Prostate gland (tissue), 2 donors: ENCODE results near the gene KPNA4.

Source experiments
- POLR2A ChIP-seq: fragments of 450-650 bp; IDR thresholded peaks from one replicate; pipeline ENCODE4 v1.6.1; 2016; ENCODE audit warnings: antibody characterized with exemption, mild to moderate bottlenecking
- POLR2AphosphoS5 ChIP-seq: sonication (generic); formaldehyde crosslinking; IDR thresholded peaks from one replicate; pipeline ENCODE4 v1.6.1; 2017; ENCODE audit warnings: antibody characterized with exemption
- TF ChIP-seq, protein P1 (sequence below), 4 experiments: fragments of 200-600 bp in 2 of 4; fragments of 450-650 bp in 2 of 4; sonication (generic) in 2 of 4; IDR thresholded peaks; 1 replicate in 3 of 4; 2 replicates in 1 of 4; pipeline ENCODE4 v1.5.1; 2016 to 2019; ENCODE audit warnings: antibody characterized with exemption in 4 of 4, mild to moderate bottlenecking in 2 of 4, moderate library complexity in 2 of 4

DNA sequence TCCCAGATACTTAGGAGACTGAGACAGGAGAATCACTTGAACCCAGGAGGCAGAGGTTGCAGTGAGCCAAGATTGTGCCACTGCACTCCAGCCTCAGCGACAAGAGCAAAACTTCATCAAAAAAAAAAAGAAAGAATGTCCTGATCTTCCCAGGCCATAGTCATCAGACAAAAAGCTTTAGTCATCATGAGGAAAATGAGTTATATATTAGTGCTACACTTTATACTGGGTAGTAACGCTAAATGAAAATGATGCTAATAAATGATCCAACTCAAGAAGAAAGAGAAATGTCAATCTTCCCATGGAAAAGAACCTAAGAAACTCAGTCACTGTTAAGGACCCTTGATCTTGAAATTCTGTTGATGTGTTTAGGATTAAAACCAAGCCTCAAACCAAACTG is 89.5 kb downstream of the KPNA4 start:
- TF ChIP-seq, protein P1, sequence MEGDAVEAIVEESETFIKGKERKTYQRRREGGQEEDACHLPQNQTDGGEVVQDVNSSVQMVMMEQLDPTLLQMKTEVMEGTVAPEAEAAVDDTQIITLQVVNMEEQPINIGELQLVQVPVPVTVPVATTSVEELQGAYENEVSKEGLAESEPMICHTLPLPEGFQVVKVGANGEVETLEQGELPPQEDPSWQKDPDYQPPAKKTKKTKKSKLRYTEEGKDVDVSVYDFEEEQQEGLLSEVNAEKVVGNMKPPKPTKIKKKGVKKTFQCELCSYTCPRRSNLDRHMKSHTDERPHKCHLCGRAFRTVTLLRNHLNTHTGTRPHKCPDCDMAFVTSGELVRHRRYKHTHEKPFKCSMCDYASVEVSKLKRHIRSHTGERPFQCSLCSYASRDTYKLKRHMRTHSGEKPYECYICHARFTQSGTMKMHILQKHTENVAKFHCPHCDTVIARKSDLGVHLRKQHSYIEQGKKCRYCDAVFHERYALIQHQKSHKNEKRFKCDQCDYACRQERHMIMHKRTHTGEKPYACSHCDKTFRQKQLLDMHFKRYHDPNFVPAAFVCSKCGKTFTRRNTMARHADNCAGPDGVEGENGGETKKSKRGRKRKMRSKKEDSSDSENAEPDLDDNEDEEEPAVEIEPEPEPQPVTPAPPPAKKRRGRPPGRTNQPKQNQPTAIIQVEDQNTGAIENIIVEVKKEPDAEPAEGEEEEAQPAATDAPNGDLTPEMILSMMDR (IDR thresholded peaks at IDR 0.05) = no peak
- TF ChIP-seq POLR2A (no peak), POLR2AphosphoS5 (no peak)
